GM23248 (cell line): ENCODE measurements around the gene LRRC43.

Experiments used
- EZH2 ChIP-seq: fragments of 200-600 bp; sonication (generic); IDR thresholded peaks from 2 replicates; pipeline ENCODE4 v1.6.1; 2018; ENCODE audit warnings: antibody characterized with exemption, mild to moderate bottlenecking; ENCODE audit not compliant: insufficient read depth, poor library complexity, severe bottlenecking
- EZH2phosphoT487 ChIP-seq: fragments of 200-600 bp; sonication (generic); IDR thresholded peaks from 2 replicates; pipeline ENCODE4 v1.6.1; 2018; ENCODE audit warnings: antibody characterized with exemption, moderate library complexity, mild to moderate bottlenecking, low read depth; ENCODE audit not compliant: insufficient read depth

GRCh38 chr12:122141911-122142725 lies 40.8 kb upstream of the LRRC43 start:
- TF ChIP-seq EZH2: no peak
- no peak for TF ChIP-seq EZH2phosphoT487
